ENCODE results near the gene RIBC2. TPM values are rescaled to one million over a fixed set of nuclear protein-coding genes. Genes with fewer than 3 reads are reported as not detected.

RIBC2 gene
- polyA plus RNA-seq, 1 donor (not counting 4 experiments of a cell fraction or from before 2014, with no cell fraction given) = 0.12 TPM

DNA sequence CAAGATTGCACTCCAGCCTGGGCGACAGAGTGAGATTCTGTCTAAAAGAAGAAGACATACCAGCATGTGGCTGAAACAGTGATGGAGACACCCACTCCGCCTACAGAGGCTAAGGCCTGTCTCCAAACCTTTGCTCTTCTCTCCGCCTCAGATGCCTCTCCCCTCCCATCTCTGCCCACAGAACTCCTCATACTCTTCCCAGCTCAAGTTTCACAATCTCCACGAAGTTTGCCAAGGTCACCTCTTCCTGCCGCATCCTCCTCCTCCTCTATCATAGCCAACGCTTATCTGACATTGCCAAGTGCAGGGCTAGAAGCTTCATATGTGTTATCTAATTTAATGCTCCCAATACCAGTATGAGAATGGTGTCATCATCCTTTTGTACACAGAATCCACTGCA, 63.3 kb downstream of the RIBC2 start:
- no peaks in the 10 kb centered on the region for H3K9me1 ChIP-seq (ENCODE audit: control insufficient read depth, extremely low read depth, insufficient read depth, low read length)
- dilution Hi-C loops (cut with MboI; ENCODE audit: extremely low pct_ligation_motif_present, low sequenced_read_pairs) = no loop called here
- no peaks in the 10 kb centered on the region for H4K20me1 ChIP-seq (ENCODE audit: control insufficient read depth, extremely low read depth, insufficient read depth, low read length)
- no peak for DNase-seq (ENCODE audit: low read depth, low spot score)
- TF ChIP-seq, protein P1, sequence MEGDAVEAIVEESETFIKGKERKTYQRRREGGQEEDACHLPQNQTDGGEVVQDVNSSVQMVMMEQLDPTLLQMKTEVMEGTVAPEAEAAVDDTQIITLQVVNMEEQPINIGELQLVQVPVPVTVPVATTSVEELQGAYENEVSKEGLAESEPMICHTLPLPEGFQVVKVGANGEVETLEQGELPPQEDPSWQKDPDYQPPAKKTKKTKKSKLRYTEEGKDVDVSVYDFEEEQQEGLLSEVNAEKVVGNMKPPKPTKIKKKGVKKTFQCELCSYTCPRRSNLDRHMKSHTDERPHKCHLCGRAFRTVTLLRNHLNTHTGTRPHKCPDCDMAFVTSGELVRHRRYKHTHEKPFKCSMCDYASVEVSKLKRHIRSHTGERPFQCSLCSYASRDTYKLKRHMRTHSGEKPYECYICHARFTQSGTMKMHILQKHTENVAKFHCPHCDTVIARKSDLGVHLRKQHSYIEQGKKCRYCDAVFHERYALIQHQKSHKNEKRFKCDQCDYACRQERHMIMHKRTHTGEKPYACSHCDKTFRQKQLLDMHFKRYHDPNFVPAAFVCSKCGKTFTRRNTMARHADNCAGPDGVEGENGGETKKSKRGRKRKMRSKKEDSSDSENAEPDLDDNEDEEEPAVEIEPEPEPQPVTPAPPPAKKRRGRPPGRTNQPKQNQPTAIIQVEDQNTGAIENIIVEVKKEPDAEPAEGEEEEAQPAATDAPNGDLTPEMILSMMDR (optimal IDR thresholded peaks at IDR 0.05 in 1 of 3, IDR thresholded peaks at IDR 0.05 in 1 of 3, conservative IDR thresholded peaks at IDR 0.05 in 1 of 3; ENCODE audit: extremely low read depth in 1 of 3, insufficient read depth in 2 of 3, low read length in 3 of 3) = no peak
- no peak for TF ChIP-seq EZH2 (IDR thresholded peaks at IDR 0.05; ENCODE audit: low read length)
- no peaks in the 10 kb centered on the region for H3K4me1 ChIP-seq (ENCODE audit: control insufficient read depth, extremely low read depth, insufficient read depth, low read length)
- H3K9me3 ChIP-seq (ENCODE audit: control insufficient read depth, low read depth, low read length) = no peaks in the 10 kb centered on the region
- H2AFZ ChIP-seq (ENCODE audit: control insufficient read depth, low read length) = no peak overlapping the region
- no peak overlapping the region for H3K9ac ChIP-seq (ENCODE audit: control insufficient read depth, extremely low read depth, insufficient read depth, low read length)
- FAIRE-seq = no peak
- H3K27me3 ChIP-seq (ENCODE audit: control insufficient read depth, extremely low read depth, insufficient read depth, low read length) = no peaks in the 10 kb centered on the region
- no peak overlapping the region for H3K4me2 ChIP-seq (ENCODE audit: control insufficient read depth, extremely low read depth, insufficient read depth, low read depth, low read length)
- H3K4me3 ChIP-seq (ENCODE audit: control insufficient read depth in 2 of 3, extremely low read depth in 1 of 3, insufficient read depth in 2 of 3, low read depth in 1 of 3, low read length in 3 of 3) = no peak overlapping the region
- no peaks in the 10 kb centered on the region for H3K79me2 ChIP-seq (ENCODE audit: control insufficient read depth, insufficient read depth, low read length)
- H3K36me3 ChIP-seq (ENCODE audit: control insufficient read depth in 2 of 2, extremely low read depth in 1 of 2, insufficient read depth in 2 of 2, low read length in 2 of 2) = no peaks in the 10 kb centered on the region
- H3K27ac ChIP-seq (ENCODE audit: control insufficient read depth, insufficient read depth, low read length) = no peak overlapping the region

DNA sequence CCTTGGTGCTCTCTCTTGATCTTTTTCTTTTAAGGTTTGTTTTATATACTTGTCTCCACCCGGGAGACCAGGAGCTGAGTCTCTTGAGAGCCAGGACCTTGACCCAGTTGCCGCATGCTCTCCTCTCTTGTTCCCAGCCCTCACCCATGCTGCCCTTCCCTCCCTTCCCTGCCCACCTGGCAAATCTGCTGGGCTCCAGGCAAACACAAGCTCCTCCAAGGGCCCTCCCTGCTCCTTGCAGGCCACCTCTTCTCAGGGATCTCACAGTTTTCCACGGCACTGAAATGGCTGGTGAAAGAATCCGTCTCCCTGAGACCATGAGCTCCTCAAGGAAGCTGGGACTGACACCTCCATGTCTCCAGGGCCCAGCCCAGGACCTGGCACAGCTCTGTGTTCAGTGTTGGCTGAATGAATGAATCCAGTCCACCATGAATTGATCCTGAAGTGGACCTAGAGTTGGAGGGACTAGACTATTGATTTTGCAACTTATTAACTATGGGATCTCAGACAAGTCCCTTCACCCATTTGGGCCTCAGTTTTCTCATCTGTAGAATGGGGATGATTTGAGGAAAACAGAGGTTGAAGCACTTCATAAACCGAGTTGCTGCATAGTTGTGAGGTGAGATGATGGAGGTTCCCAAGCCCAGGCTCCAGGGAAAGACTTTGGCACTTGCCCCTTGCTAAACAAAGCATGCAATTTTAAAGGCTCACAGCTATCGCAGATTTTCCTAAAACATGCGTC, 64.0 kb downstream of the RIBC2 start:
- Histone ChIP-seq H3K9me1 (ENCODE audit: control insufficient read depth, extremely low read depth, insufficient read depth, low read length) (no peaks in the 10 kb centered on the region), H3K36me3 (ENCODE audit: control insufficient read depth in 2 of 2, extremely low read depth in 1 of 2, insufficient read depth in 2 of 2, low read length in 2 of 2) (no peaks in the 10 kb centered on the region), H3K9me3 (ENCODE audit: control insufficient read depth, low read depth, low read length) (no peaks in the 10 kb centered on the region), H3K27ac (ENCODE audit: control insufficient read depth, insufficient read depth, low read length) (no peak overlapping the region), H4K20me1 (ENCODE audit: control insufficient read depth, extremely low read depth, insufficient read depth, low read length) (no peaks in the 10 kb centered on the region), H3K4me2 (ENCODE audit: control insufficient read depth, extremely low read depth, insufficient read depth, low read depth, low read length) (no peak overlapping the region), H3K9ac (ENCODE audit: control insufficient read depth, extremely low read depth, insufficient read depth, low read length) (no peak overlapping the region), H3K4me1 (ENCODE audit: control insufficient read depth, extremely low read depth, insufficient read depth, low read length) (no peaks in the 10 kb centered on the region), H3K79me2 (ENCODE audit: control insufficient read depth, insufficient read depth, low read length) (no peaks in the 10 kb centered on the region), H3K4me3 (ENCODE audit: control insufficient read depth in 2 of 3, extremely low read depth in 1 of 3, insufficient read depth in 2 of 3, low read depth in 1 of 3, low read length in 3 of 3) (no peak overlapping the region), H2AFZ (ENCODE audit: control insufficient read depth, low read length) (no peak overlapping the region), H3K27me3 (ENCODE audit: control insufficient read depth, extremely low read depth, insufficient read depth, low read length) (no peaks in the 10 kb centered on the region)
- dilution Hi-C loops (cut with MboI; ENCODE audit: extremely low pct_ligation_motif_present, low sequenced_read_pairs) = no loop called here
- DNase-seq (ENCODE audit: low read depth, low spot score) (no peak), FAIRE-seq (no peak)
- TF ChIP-seq, protein P1 (optimal IDR thresholded peaks at IDR 0.05 in 1 of 3, IDR thresholded peaks at IDR 0.05 in 1 of 3, conservative IDR thresholded peaks at IDR 0.05 in 1 of 3; ENCODE audit: extremely low read depth in 1 of 3, insufficient read depth in 2 of 3, low read length in 3 of 3) = no peak
- no peak for TF ChIP-seq EZH2 (IDR thresholded peaks at IDR 0.05; ENCODE audit: low read length)

Data from keratinocyte (primary cell).